CD4-positive, alpha-beta T cell treated with Interleukin-15 for 1 hour (primary cell): Measurements from ENCODE around the gene DLGAP1.

ENCODE experiments used
- DNase-seq: peaks from one replicate; pipeline ENCODE4 v3.0.0-alpha.2; 2020

DLGAP1 gene

DNA sequence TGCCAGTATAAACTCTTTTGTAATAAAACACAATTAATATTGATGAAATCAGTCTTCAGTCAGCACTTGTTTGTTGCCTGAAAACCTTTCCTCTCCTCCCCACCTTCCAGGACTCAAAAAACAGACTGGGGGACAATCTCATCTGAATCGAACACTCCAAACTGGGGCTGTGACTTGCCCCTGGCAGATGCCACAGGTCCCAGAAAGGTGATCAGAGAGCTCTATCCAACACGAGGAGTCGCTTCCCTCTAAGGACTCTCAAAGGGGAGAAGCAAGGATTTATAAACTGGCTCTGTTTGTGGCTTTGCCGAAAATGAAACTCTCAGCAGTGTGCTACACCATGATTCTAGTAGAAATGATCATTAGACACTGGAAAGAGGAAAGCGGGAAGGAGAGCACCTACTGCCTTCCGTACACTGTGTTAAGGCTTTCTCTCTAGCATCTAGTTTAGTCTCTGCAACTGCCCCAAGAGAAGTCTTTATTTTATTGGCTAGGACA is 805.9 kb downstream of the DLGAP1 start:
- no peak for DNase-seq

DNA sequence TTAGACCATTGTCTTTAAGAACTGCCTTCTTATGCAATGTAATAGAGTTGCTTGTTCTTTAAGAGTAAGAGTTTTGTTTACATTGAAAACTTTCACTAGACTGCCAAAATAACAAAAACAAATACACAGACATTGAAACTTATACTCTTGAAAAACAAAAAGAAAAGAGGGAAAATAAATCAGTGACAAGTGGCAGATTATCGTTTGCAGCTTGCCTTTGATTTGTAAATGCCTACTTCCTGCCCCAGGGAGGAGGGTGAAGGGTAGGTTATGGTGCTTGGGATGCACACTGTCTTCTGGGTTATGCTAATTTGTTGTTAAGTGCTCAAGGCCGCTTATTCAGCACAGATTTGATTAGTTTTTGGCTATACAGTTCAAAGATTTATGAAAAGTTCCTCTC is 806.5 kb downstream of the DLGAP1 start:
- no peak for DNase-seq

GRCh38 chr18:3648200-3648599 is 806.9 kb downstream of the DLGAP1 start:
- DNase-seq = no peak

- no peak for DNase-seq
Observed at GRCh38 chr18:3647636-3648035, 807.5 kb downstream of the DLGAP1 start.

DNA sequence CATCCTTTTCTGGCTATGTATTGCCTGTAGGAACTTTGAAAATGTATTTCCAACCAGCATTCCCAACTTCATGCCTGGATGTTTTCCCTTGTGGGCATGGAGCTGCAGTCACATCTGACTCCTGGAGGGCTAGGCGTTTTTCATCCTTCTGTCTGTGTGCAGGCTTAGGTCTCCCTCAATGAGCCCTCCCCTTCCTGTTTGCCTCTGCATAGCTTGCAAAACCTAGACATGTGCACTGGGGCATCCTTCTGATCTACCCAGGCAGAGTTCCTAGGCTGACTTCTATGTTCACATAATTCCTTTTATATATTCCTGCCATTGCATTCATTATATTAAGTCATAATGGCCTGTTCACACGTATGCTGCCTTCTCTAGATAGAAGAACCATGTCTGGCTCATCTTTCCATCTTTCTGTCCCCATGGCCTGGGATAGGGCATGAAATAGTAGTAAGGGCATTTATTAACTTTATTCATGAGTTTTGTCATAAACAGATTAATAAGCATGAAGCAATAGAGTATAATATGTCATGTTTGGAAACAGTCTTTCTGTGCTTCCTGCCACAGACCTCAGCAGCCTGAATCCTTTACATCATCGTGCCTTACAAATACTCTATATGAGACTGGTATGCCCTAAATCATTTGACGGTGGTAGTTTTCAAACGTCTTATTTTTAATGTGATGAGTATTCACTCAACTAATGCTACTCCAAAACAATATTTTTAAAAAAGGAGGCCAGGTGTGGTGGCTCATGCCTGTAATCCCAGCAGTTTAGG is 809.5 kb downstream of the DLGAP1 start:
- no peak for DNase-seq

DNA sequence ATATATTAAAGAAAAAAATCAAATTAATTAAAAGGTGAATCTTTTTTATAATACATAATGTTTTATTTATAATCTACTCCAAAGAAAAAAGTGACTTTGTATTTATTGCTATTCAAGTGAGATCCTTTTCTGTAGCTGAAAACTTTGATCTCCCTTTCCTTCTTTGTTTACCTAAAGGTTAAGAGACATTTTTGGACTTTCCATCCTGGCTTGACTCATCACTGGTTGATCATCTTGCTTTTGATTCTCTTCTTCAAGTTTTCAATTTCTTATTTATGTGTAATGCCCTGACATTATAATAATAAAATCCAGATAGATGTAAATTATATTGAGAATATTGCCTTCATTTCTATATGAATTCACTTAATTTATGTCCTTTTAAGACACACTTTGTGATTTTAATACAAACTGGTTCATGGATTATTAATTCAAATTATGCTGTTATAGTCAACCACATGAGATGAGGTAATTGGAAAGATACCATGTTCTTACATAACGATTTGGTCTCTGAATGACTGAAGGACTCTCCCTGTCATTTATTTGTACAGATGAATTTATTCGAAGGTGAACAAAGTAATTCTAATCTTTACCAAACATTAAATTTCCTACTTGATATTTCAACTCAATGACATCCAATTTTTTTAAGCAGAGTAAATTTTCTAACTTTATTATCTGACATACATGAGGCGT is 820.7 kb downstream of the DLGAP1 start:
- DNase-seq = no peak

DNA sequence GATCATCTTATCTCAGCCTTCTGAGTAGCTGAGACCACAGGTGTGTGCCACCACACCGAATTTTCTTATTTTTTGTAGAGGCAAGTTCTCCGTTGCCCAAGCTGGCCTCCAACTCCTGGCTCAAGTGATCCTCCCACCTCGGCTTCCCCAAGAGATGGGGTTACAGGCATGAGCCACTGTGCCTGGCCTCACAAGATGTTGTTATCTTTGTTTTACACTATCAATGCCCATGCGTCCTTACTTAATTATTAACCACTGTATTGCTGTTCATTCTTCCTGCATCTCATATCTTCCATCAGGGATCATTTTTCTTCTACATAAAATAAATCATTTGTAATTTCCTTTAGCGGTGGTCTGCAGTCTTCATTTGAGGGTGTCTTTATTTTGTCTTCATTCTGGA is 823.2 kb downstream of the DLGAP1 start:
- DNase-seq = no peak

GRCh38 chr18:3626929-3627458 is 828.1 kb downstream of the DLGAP1 start:
- DNase-seq = no peak

GRCh38 chr18:3625742-3626091 is 829.4 kb downstream of the DLGAP1 start:
- no peak for DNase-seq

DNA sequence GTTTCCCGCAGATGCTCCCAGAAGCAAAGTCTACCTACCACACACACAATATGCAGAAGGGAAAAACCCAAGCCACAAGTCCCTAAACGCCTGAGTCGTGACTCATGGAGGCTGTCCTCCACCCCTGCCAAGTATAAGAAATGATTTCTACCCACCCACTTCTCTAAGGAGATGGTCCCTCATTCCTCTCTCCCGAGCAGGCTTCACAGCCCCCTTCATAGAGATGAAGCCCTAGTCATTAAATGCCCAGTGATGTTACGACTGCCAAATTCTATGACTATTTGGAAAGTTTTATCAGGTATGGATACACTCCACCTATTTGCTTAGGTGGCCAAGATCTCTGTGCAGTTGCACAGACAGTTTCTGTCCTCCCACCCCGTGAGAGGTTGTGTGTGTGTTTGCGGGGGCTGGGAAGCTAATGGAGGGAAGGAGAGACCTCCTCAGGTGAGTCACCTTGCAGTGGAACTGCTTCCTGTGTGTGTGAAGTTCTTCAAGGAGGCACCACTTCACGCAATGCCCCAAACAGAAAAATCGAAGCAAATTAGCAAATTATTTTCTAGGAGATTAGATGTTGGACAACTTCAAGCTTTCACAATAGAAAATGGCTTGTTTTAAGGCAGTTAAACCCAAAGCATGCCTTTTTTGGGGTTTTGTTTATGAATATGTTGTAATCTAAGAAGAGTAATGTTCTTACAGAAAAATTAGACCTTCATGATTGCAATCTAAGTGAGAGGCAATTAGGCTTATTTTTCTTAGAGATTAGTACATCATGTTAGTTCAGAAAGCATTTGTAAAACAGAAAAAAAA is 830.0 kb downstream of the DLGAP1 start:
- DNase-seq = peak; percentile 45

DNA sequence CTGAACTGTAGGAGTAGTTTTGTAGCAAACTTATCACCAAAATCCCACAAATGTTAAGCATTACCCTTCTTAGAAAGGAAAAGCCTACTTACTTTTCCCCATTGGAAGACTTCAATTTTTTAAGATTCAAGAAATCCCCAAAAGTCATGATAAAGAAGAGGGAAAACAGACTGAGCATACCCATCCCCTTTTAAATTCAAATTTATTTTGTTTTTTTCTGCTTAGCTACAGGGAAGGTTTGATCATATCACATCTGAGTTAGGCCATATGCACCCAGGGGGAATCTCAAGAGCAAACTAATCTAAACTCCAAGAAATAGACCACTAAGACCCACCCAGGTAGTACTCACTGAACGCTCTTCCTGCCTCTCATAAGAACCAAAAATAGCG is 830.6 kb downstream of the DLGAP1 start:
- DNase-seq = no peak

DNA sequence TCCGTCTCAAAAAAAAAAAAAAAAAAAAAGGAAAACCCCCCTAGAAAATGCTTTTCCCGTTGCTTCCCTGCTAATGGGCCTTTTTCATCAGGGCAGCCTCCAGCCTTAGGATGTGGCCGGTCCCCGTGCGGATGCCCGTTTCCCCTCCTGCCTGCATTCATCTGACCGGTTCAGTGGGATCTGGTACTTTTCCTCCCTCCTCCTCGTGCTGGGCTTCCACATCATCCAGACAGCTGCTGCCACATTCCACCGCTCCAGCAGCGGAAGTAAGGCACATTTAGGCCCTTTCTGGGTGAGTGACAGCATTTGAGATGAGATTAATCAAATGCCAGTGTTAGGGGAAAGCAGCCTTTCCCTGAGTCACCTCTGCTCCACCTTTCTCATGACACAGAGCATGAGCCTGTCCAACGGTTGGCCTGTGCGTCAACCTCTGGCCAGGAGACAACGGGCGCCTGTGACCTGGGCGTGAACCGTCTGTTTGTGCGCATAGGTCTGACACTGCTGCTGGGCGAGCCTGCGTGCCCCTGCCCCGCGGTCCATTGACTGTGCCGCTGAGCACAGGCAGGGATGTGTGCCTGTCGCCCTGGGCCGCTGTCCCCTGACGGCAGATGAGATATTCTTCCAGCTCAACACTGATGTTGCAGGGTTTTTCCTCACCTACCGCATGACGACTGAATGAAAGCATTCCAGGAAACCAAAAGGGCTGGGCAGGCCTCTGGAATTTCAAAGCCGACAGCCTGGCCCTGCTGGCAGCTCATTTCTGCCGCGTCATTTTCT is 831.1 kb downstream of the DLGAP1 start:
- DNase-seq = peak; percentile 20

DNA sequence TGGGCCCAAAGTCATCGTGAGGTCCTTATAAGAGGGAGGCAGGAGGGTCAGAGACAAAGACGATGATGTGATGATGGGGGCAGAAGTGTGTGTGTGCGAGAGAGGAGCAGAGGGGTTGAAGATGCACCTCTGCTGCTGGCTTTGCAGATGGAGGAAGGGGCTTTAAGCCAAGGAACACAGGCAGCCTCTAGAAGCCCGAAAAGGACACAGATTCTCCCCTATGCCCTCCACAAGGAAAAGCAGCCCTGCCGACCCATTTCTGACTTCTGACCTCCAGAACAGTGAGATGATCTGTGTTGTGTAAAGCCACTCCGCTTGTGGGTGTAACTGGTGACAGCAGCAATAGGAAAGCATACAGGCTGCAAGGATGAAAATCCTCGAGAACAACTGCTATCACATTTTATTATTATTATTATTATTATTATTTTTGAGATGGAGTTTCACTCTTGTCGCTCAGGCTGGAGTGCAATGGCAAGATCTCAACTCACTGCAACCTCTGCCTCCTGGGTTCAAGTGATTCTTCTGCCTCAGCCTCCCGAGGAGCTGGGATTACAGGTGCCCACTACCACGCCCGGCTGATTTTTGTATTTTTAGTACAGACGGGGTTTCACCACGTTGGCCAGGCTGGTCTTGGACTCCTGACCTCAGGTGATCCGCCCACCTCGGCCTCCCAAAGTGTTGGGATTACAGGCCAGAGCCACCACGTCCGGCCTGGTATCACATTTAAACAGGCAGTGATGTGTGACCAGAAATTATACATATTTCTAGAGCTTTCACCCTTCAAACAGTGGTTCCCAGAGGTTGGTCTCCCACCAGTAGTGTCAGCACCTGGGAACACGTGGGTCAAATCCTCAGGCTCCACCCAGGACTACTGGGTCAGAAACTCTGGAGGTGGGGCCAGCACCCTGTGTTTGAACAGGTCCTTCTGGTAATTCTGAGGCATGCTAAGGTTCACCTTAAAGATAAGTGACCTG is 834.7 kb downstream of the DLGAP1 start:
- DNase-seq = no peak

- DNase-seq = no peak
Observed at GRCh38 chr18:3619746-3620145, 835.4 kb downstream of the DLGAP1 start.

DNA sequence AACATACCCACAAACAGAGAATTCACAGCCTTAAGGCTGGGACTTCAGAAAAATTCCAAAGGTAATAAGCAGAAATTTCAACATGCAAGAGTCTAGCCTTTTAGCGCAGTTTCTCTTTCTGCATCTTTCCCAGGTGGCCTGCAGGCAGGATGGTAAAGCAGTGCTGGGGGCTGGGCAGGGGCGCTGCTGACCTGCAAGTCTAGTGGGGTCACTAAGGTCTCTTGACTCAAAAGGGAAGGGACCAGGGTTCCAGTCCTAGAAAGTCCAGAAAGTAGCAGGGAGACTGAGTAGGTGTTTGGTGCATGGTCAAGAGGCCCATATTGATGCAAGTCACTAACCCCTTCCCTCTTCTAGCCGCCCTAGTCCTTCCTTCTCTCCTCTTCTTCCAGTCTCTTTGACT is 835.9 kb downstream of the DLGAP1 start:
- no peak for DNase-seq

- DNase-seq = no peak
Observed at GRCh38 chr18:3616744-3617143, 838.4 kb downstream of the DLGAP1 start.

DNA sequence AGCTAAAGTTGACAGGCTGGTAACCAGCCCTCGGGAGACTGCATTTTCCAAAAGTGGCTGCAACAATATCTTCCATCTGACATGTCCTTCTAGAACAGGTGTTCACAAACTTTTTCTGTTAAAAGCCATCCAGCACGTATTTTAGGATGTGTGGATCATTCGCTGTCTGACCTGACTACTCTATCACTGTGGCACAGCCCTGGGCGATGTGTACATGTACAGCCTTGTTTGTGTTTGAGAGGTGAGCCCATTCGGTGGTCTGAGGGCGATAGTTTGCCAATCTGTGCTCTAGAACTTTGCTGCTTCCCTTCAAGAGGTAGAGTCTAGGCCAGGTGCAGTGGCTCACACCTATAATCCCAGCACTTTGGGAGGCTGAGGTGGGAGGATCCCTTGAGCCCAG is 839.0 kb downstream of the DLGAP1 start:
- no peak for DNase-seq

DNA sequence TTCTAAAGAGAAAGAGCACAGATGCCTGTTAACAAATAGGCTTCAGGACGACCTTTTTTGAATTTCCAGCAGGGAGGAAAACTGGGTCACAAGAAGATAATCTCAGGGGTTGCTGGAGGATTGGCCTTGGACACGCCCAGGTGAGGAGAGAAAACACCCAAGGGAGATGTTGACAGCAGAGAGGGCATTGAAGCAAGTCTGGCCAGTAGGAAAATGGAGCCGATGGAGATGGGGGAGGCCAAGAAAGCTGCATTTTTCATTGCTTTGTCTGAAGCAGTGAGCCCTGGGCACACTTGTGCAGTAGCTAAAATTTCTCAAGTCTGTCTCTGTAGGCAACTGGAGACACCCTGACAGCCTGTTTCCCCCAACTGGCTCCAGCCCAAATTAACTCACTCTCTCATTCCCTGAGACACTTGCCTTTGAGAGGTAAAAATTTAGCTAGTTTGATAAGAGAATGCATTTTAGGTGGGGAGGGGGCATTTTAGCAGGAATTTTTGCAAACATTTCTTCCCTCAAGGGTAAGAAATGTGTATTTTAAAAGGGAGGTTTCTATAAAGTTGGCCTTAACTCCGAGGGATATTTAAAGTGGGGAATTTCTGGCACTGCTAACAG is 839.6 kb downstream of the DLGAP1 start:
- DNase-seq = no peak

DNA sequence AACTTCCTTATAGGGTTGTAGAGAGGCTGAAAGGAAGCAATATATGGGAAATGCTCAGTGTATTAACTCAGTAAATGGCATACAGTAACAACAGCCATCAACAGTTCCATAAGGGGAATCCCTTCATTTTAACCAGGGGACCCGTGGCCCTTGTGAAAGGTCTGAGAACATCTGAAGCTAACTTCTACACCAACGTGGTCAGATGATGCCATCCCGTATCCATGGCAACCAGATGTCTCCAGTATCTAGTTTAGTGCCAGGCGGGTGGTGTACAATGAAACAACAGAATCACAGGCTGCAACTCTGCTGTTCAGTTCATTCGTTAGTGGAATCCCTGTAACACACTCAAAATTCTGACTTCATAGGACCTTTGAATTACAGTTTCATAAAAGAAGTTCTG is 842.8 kb downstream of the DLGAP1 start:
- no peak for DNase-seq

- DNase-seq = no peak
Observed at GRCh38 chr18:3611313-3612090, 843.6 kb downstream of the DLGAP1 start.
